Activated naive CD4-positive, alpha-beta T cell treated with anti-CD3 and anti-CD28 coated beads, Interleukin-2, amount 10 ng/mL, durations not matched to agents 7 days and 5 days (primary cell): ENCODE data around the gene DHRS7.

Source experiments
- CTCF ChIA-PET: fragments of 350-600 bp; sonication (Branson Sonifier 250); formaldehyde crosslinking; loops from one replicate; lab custom pipeline; 2021; ENCODE audit warnings: antibody characterized with exemption; lab: Charles Lee
- DNase-seq: peaks from one replicate; pipeline ENCODE4 v3.0.0-alpha.2; 2020
- H3K27ac Mint-ChIP-seq: one replicate; pipeline ENCODE4 v1.8.0; 2021; ENCODE audit warnings: mild to moderate bottlenecking, moderate library complexity, mixed read lengths
- H3K27me3 Mint-ChIP-seq: one replicate; pipeline ENCODE4 v1.8.0; 2021; ENCODE audit warnings: mild to moderate bottlenecking, mixed read lengths
- H3K36me3 Mint-ChIP-seq: one replicate; pipeline ENCODE4 v1.8.0; 2021; ENCODE audit warnings: mixed read lengths
- H3K4me1 Mint-ChIP-seq: one replicate; pipeline ENCODE4 v1.8.0; 2021; ENCODE audit warnings: mixed read lengths
- H3K4me3 Mint-ChIP-seq: one replicate; pipeline ENCODE4 v1.8.0; 2021; ENCODE audit warnings: mild to moderate bottlenecking, moderate library complexity, mixed read lengths
- H3K9me3 Mint-ChIP-seq: one replicate; pipeline ENCODE4 v1.8.0; 2021; ENCODE audit warnings: mixed read lengths

DHRS7 gene

GRCh38 chr14:60175255-60175902, 10.2 kb upstream of the DHRS7 start:
- no peak overlapping the region for H3K27ac Mint-ChIP-seq
- no peaks in the 10 kb centered on the region for H3K9me3 Mint-ChIP-seq
- no peaks in the 10 kb centered on the region for H3K27me3 Mint-ChIP-seq
- no peaks in the 10 kb centered on the region for H3K36me3 Mint-ChIP-seq
- H3K4me1 Mint-ChIP-seq = no peaks in the 10 kb centered on the region
- H3K4me3 Mint-ChIP-seq = no peak overlapping the region
- DNase-seq = no peak
- CTCF ChIA-PET = interaction anchor here (0.5 kb wide), 1 partner anchor 217 kb away, joined by 3 read pairs; no protein-coding TSS in a partner anchor

GRCh38 chr14:60174352-60175254, 9.4 kb upstream of the DHRS7 start:
- Mint-ChIP-seq H3K36me3 (no peaks in the 10 kb centered on the region), H3K9me3 (no peaks in the 10 kb centered on the region), H3K4me1 (no peaks in the 10 kb centered on the region), H3K4me3 (no peak overlapping the region), H3K27ac (no peak overlapping the region), H3K27me3 (no peaks in the 10 kb centered on the region)
- no peak for DNase-seq
- CTCF ChIA-PET = interaction anchor here (0.5 to 1.3 kb wide), 2 partner anchors 10 to 216 kb away, joined by 3 read pairs; partner anchors contain the start of gene DHRS7

- H3K27me3 Mint-ChIP-seq = peaks cover 5% of the 10 kb centered on the region
- CTCF ChIA-PET = interaction anchor here (1.2 to 3.1 kb wide), 3 partner anchors 12 to 207 kb away, joined by 3 to 13 read pairs (median 3); no protein-coding TSS in a partner anchor
- no peaks in the 10 kb centered on the region for H3K36me3 Mint-ChIP-seq
- H3K9me3 Mint-ChIP-seq = no peaks in the 10 kb centered on the region
- no peak for DNase-seq
- H3K4me3 Mint-ChIP-seq = no peak overlapping the region
- H3K4me1 Mint-ChIP-seq = no peaks in the 10 kb centered on the region
- H3K27ac Mint-ChIP-seq = no peak overlapping the region
Observed at GRCh38 chr14:60171690-60172089, 6.5 kb upstream of the DHRS7 start.

GRCh38 chr14:60170948-60171347, 5.8 kb upstream of the DHRS7 start:
- peaks cover 6% of the 10 kb centered on the region for H3K4me1 Mint-ChIP-seq
- peaks cover 5% of the 10 kb centered on the region for H3K27me3 Mint-ChIP-seq
- H3K36me3 Mint-ChIP-seq = no peaks in the 10 kb centered on the region
- no peak overlapping the region for H3K4me3 Mint-ChIP-seq
- no peak for DNase-seq
- no peak overlapping the region for H3K27ac Mint-ChIP-seq
- CTCF ChIA-PET = interaction anchor here (1.2 to 3.1 kb wide), 3 partner anchors 13 to 206 kb away, joined by 3 to 13 read pairs (median 3); no protein-coding TSS in a partner anchor
- no peaks in the 10 kb centered on the region for H3K9me3 Mint-ChIP-seq

GRCh38 chr14:60169722-60170121, 4.5 kb upstream of the DHRS7 start:
- H3K27ac Mint-ChIP-seq = no peak overlapping the region
- no peak overlapping the region for H3K4me3 Mint-ChIP-seq
- no peak for DNase-seq
- peaks cover 5% of the 10 kb centered on the region for H3K27me3 Mint-ChIP-seq
- H3K4me1 Mint-ChIP-seq = peaks cover 11% of the 10 kb centered on the region
- no peaks in the 10 kb centered on the region for H3K9me3 Mint-ChIP-seq
- H3K36me3 Mint-ChIP-seq = no peaks in the 10 kb centered on the region
- CTCF ChIA-PET = interaction anchor here (3.1 kb wide), 1 partner anchor 14 kb away, joined by 13 read pairs; no protein-coding TSS in a partner anchor

GRCh38 chr14:60166142-60166541, 944 bp upstream of the DHRS7 start:
- peaks cover 9% of the 10 kb centered on the region for H3K36me3 Mint-ChIP-seq
- H3K27me3 Mint-ChIP-seq = peaks cover 5% of the 10 kb centered on the region
- H3K9me3 Mint-ChIP-seq = no peaks in the 10 kb centered on the region
- peaks cover 29% of the 10 kb centered on the region for H3K4me1 Mint-ChIP-seq
- H3K4me3 Mint-ChIP-seq = peak overlapping the region; percentile 95
- CTCF ChIA-PET = interaction anchor here (0.7 to 3.1 kb wide), 10 partner anchors 12 to 590 kb away, joined by 3 to 21 read pairs (median 4); partner anchors contain the start of gene CCDC175
- H3K27ac Mint-ChIP-seq = peak overlapping the region; percentile 81
- no peak for DNase-seq

GRCh38 chr14:60165547-60165876, 314 bp upstream of the DHRS7 start:
- Mint-ChIP-seq H3K27me3 (peaks cover 5% of the 10 kb centered on the region), H3K9me3 (no peaks in the 10 kb centered on the region), H3K4me1 (peaks cover 29% of the 10 kb centered on the region), H3K36me3 (peaks cover 10% of the 10 kb centered on the region), H3K4me3 (peak overlapping the region; percentile 95), H3K27ac (peak overlapping the region; percentile 81)
- DNase-seq = no peak
- CTCF ChIA-PET = interaction anchor here (0.7 to 3.1 kb wide), 14 partner anchors 9 to 589 kb away, joined by 3 to 21 read pairs (median 4); partner anchors contain the start of gene CCDC175

- peak overlapping the region; percentile 95 for H3K4me3 Mint-ChIP-seq
Observed at GRCh38 chr14:60164404-60164711, 840 bp downstream of the DHRS7 start.

GRCh38 chr14:60163693-60164092, 1.5 kb downstream of the DHRS7 start:
- Mint-ChIP-seq H3K36me3 (peaks cover 16% of the 10 kb centered on the region), H3K27me3 (peaks cover 5% of the 10 kb centered on the region), H3K4me3 (no peak overlapping the region), H3K27ac (no peak overlapping the region), H3K9me3 (no peaks in the 10 kb centered on the region), H3K4me1 (peaks cover 31% of the 10 kb centered on the region)
- CTCF ChIA-PET = interaction anchor here (0.9 to 3.1 kb wide), 3 partner anchors 14 to 199 kb away, joined by 3 to 21 read pairs (median 19); no protein-coding TSS in a partner anchor
- no peak for DNase-seq

More at GRCh38 chr14:60164404-60164711, 840 bp downstream of the DHRS7 start:
- Mint-ChIP-seq H3K9me3 (no peaks in the 10 kb centered on the region), H3K27me3 (peaks cover 5% of the 10 kb centered on the region), H3K4me1 (peaks cover 31% of the 10 kb centered on the region), H3K27ac (peak overlapping the region; percentile 95), H3K36me3 (peaks cover 15% of the 10 kb centered on the region)
- DNase-seq = no peak
- CTCF ChIA-PET = interaction anchor here (0.5 to 3.1 kb wide), 5 partner anchors 10 to 1134 kb away, joined by 3 to 21 read pairs (median 5); no protein-coding TSS in a partner anchor

- Mint-ChIP-seq H3K9me3 (no peaks in the 10 kb centered on the region), H3K27me3 (no peaks in the 10 kb centered on the region), H3K36me3 (peaks cover 16% of the 10 kb centered on the region), H3K4me3 (no peak overlapping the region), H3K27ac (peak overlapping the region; percentile 16), H3K4me1 (peaks cover 30% of the 10 kb centered on the region)
- CTCF ChIA-PET = interaction anchor here (0.9 to 1.1 kb wide), 2 partner anchors 22 to 96 kb away, joined by 3 read pairs; no protein-coding TSS in a partner anchor
- DNase-seq = no peak
Observed at GRCh38 chr14:60161196-60162107, 3.7 kb downstream of the DHRS7 start.

GRCh38 chr14:60160422-60160821, 4.8 kb downstream of the DHRS7 start:
- Mint-ChIP-seq H3K27ac (no peak overlapping the region), H3K4me1 (peaks cover 22% of the 10 kb centered on the region), H3K36me3 (peaks cover 21% of the 10 kb centered on the region), H3K9me3 (no peaks in the 10 kb centered on the region), H3K4me3 (no peak overlapping the region), H3K27me3 (no peaks in the 10 kb centered on the region)
- DNase-seq = no peak
- CTCF ChIA-PET = no interaction called here

- Mint-ChIP-seq H3K4me1 (peaks cover 37% of the 10 kb centered on the region), H3K27ac (peak overlapping the region; percentile 47), H3K36me3 (peaks cover 48% of the 10 kb centered on the region), H3K9me3 (no peaks in the 10 kb centered on the region), H3K27me3 (no peaks in the 10 kb centered on the region), H3K4me3 (no peak overlapping the region)
- CTCF ChIA-PET = interaction anchor here (1.1 kb wide), 1 partner anchor 10 kb away, joined by 5 read pairs; the partner anchor contains the start of gene DHRS7
- DNase-seq = no peak
Observed at GRCh38 chr14:60154671-60155070, 10.5 kb downstream of the DHRS7 start.

GRCh38 chr14:60153991-60154390, 11.2 kb downstream of the DHRS7 start:
- no peaks in the 10 kb centered on the region for H3K9me3 Mint-ChIP-seq
- CTCF ChIA-PET = interaction anchor here (1.1 kb wide), 1 partner anchor 11 kb away, joined by 5 read pairs; the partner anchor contains the start of gene DHRS7
- no peak overlapping the region for H3K27ac Mint-ChIP-seq
- no peak overlapping the region for H3K4me3 Mint-ChIP-seq
- no peaks in the 10 kb centered on the region for H3K27me3 Mint-ChIP-seq
- H3K4me1 Mint-ChIP-seq = peaks cover 36% of the 10 kb centered on the region
- DNase-seq = no peak
- H3K36me3 Mint-ChIP-seq = peaks cover 49% of the 10 kb centered on the region
